ENCODE measurements around the gene DPP4.
A peak's percentile ranks its signal among the peaks of the same experiment; 100 is the strongest.
"Not testable (repeated sequence)": the region's sequence is repeated elsewhere in the genome, so short reads cannot be mapped to it uniquely, and the experiment has no call there.

Gene DPP4

DNA sequence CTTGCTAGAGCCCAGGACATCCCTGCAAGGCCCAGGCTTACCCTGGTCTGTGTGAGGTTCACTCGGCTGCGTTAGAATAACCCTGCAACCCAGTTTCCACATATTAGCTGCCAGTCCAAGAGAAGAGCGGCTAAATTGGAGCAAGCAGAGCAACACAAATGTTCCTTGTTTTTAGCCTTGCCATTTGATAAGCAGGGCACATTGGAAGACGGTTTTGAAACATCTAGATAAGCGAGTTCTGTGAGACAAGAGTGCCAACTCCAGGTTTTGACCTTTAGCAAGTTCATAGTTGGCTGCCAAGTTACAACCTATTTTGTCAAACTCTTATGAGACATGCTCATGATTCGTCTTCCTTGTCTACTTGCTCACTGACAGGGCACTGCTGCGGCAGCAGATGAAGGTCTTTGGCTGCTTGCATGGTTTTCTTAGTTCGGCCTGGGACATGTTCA is 23.5 kb downstream of the DPP4 start:
- DNase-seq (ENCODE audit: low read depth) = no peak
- H3K4me3 ChIP-seq (ENCODE audit: low read length) = no peak overlapping the region
- TF ChIP-seq, protein P1, sequence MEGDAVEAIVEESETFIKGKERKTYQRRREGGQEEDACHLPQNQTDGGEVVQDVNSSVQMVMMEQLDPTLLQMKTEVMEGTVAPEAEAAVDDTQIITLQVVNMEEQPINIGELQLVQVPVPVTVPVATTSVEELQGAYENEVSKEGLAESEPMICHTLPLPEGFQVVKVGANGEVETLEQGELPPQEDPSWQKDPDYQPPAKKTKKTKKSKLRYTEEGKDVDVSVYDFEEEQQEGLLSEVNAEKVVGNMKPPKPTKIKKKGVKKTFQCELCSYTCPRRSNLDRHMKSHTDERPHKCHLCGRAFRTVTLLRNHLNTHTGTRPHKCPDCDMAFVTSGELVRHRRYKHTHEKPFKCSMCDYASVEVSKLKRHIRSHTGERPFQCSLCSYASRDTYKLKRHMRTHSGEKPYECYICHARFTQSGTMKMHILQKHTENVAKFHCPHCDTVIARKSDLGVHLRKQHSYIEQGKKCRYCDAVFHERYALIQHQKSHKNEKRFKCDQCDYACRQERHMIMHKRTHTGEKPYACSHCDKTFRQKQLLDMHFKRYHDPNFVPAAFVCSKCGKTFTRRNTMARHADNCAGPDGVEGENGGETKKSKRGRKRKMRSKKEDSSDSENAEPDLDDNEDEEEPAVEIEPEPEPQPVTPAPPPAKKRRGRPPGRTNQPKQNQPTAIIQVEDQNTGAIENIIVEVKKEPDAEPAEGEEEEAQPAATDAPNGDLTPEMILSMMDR (conservative IDR thresholded peaks at IDR 0.05; ENCODE audit: low read depth, low read length) = no peak

DNA sequence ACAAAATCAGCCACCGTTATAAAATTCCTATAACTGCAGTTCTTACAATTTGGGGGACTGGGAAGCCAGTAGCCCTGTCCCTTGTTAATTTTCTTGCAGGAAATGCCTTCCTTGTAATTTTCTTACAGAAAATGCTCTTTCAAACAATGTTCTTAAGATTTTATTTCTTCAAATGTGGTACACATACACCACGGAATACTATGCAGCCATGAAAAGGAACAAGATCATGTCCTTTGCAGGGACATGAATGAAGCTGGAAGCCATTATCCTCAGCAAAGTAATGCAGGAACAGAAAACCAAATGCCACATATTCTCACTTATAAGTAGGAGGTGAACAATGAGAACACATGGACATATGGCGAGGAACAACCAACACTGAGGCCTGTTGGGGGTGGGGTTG is 24.9 kb downstream of the DPP4 start:
- not testable (repeated sequence) for DNase-seq (ENCODE audit: low read depth); H3K4me3 ChIP-seq (ENCODE audit: low read length)

DNA sequence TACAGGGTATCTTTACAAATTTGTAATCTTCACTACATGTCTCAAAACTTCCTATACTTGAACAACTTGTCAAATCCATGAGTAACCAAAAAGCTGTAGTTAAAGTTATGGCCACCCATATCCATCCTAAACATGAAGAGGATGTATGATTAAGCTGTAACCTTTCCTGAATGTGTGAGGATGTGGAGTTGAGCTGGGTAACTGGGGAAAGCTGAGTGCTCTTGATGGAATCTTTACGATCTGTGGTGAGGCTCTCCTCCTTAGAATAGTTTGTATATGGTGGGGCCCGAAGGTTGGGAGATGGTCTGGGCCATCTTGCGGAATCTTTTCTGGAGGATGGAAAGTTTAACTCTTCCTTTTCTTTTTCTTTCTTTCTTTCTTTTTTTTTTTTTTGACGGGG is 29.4 kb downstream of the DPP4 start:
- no peak for DNase-seq (ENCODE audit: low read depth)
- TF ChIP-seq, protein P1 (conservative IDR thresholded peaks at IDR 0.05; ENCODE audit: low read depth, low read length) = no peak
- H3K4me3 ChIP-seq (ENCODE audit: low read length) = no peak overlapping the region

DNA sequence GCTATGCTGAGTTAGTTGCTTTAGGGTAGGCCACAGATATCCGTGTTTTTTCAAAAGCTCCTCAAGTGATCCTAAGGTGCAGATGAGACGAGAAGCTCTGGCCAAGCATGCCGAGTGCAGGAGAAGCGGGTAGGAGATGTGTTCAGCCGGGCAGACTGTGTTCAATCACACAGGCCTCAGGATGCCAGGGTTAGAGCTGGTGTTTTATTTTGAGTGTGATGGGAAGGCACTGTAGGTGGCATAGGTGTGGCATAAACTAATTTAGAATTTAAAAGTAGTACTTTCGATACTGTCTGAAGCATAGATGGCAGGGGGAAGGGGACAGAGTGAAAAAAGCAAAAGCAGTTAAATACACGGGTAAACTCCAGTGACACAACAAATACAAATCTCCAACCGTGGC is 30.9 kb downstream of the DPP4 start:
- no peak for DNase-seq (ENCODE audit: low read depth)
- TF ChIP-seq, protein P1 (conservative IDR thresholded peaks at IDR 0.05; ENCODE audit: low read depth, low read length) = no peak
- no peak overlapping the region for H3K4me3 ChIP-seq (ENCODE audit: low read length)

DNA sequence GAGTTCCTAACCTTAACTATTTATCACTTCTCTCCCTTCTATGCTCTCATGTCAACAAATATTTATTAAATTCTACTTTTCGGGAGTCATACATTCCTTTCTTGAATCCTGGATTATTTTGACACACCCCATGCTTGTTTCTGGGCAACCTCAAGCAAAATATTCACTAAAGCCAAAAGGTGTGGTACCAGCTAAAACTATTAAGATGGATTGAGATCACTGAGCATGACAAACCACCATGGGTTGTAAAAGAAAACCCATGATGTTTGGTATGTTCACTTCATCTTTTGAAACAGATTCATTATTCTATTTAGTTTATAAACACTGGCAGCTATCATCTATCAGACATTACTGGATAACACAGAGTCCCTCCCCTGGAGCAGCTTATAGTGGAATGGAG is 32.5 kb downstream of the DPP4 start:
- no peak overlapping the region for H3K4me3 ChIP-seq (ENCODE audit: low read length)
- DNase-seq (ENCODE audit: low read depth) = peak; percentile 17
- TF ChIP-seq, protein P1 (conservative IDR thresholded peaks at IDR 0.05; ENCODE audit: low read depth, low read length) = no peak

DNA sequence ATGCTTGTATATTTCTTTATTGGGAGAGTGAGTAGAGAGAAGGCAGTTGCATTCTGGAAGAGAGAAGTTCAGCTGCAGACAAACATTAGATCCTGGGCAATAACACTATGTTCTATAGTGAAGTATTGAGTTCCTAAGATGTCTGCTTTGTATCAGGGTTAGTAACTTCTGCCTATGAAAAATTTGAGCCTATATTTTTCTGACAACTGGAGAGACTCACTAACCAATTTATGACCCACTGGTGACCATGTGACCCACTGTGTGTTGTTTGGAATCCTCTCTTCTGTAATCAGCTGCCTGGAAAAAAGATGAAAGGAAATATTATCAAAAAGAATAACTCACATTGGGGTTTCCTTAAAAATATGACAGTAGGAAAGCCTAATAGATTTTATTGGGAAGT is 35.3 kb downstream of the DPP4 start:
- DNase-seq (ENCODE audit: low read depth) = no peak
- TF ChIP-seq, protein P1 (conservative IDR thresholded peaks at IDR 0.05; ENCODE audit: low read depth, low read length) = no peak
- H3K4me3 ChIP-seq (ENCODE audit: low read length) = no peak overlapping the region

DNA sequence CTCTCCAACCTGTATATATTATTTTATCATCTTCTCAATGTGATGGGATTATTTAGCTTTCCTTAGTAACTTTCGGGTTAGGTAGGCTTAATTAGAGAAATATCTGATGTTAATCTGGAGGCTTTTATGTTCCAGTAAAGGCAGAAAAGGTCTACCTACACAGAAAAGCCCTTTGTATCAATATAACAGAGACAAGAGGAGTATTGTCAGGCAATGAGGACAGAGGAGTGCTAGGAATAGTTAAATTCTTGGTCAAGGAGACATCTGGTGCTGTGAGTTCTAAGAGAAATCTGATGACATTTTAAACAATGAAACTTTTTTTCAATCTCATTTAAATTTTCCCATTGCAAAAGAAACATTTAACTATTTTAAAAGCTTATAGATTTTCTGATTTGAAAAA is 36.1 kb downstream of the DPP4 start:
- H3K4me3 ChIP-seq (ENCODE audit: low read length) = no peak overlapping the region
- DNase-seq (ENCODE audit: low read depth) = no peak
- TF ChIP-seq, protein P1 (conservative IDR thresholded peaks at IDR 0.05; ENCODE audit: low read depth, low read length) = no peak

Data from retinal pigment epithelial cell (primary cell).